Fibroblast of pulmonary artery (primary cell): Measurements from ENCODE around the gene ZGPAT.
"Not testable (repeated sequence)": the region's sequence is repeated elsewhere in the genome, so short reads cannot be mapped to it uniquely, and the experiment has no call there.

ENCODE experiments used
- DNase-seq: peaks from one replicate; pipeline ENCODE4 v3.0.0-alpha.2; 2010; ENCODE audit warnings: low read depth
- H3K4me3 ChIP-seq: replicated peaks from 2 replicates; pipeline ENCODE4 v1.5.1; 2011; ENCODE audit warnings: low read depth, mild to moderate bottlenecking, control low read depth, low read length, moderate library complexity
- CTCF ChIP-seq: IDR thresholded peaks from 2 replicates; pipeline ENCODE4 v1.5.1; 2011; ENCODE audit warnings: mild to moderate bottlenecking, control low read depth, low read length, inconsistent platforms; ENCODE audit errors: missing control alignments

The ZGPAT gene

GRCh38 chr20:63667858-63668257 lies 40.0 kb upstream of the ZGPAT start:
- DNase-seq: no peak
- no peak overlapping the region for H3K4me3 ChIP-seq
- no peak for TF ChIP-seq CTCF

- no peak for TF ChIP-seq CTCF
- no peak for DNase-seq
- no peak overlapping the region for H3K4me3 ChIP-seq
Measured at GRCh38 chr20:63668351-63668750, 39.5 kb upstream of the ZGPAT start.

GRCh38 chr20:63671695-63672094 lies 36.1 kb upstream of the ZGPAT start:
- not testable (repeated sequence) for H3K4me3 ChIP-seq, DNase-seq

GRCh38 chr20:63672666-63673065 lies 35.2 kb upstream of the ZGPAT start:
- no peak for TF ChIP-seq CTCF

GRCh38 chr20:63673951-63674350 lies 33.9 kb upstream of the ZGPAT start:
- TF ChIP-seq CTCF: no peak
- no peak for DNase-seq
- no peak overlapping the region for H3K4me3 ChIP-seq

More at GRCh38 chr20:63672666-63673065, 35.2 kb upstream of the ZGPAT start:
- no peak overlapping the region for H3K4me3 ChIP-seq
- no peak for DNase-seq

- TF ChIP-seq CTCF: no peak
- H3K4me3 ChIP-seq: no peak overlapping the region
- DNase-seq: no peak
Measured at GRCh38 chr20:63675681-63676368, 32.0 kb upstream of the ZGPAT start.

- no peak for TF ChIP-seq CTCF
- DNase-seq: no peak
- H3K4me3 ChIP-seq: no peak overlapping the region
Measured at GRCh38 chr20:63678071-63678470, 29.8 kb upstream of the ZGPAT start.
